Measurements from ENCODE around the gene ZNF845.
"Not testable (repeated sequence)": the region's sequence is repeated elsewhere in the genome, so short reads cannot be mapped to it uniquely, and the experiment has no call there.

The ZNF845 gene

GRCh38 chr19:53357821-53358581 is 24.5 kb downstream of the ZNF845 start:
- Histone ChIP-seq H3K4me1 (ENCODE audit: control extremely low read depth in 1 of 4, control insufficient read depth in 4 of 4, insufficient read depth in 4 of 4, low read length in 3 of 4) (no peaks in the 10 kb centered on the region), H3K27me3 (replicated peaks in 2 of 5; ENCODE audit: control insufficient read depth in 4 of 5, insufficient read depth in 5 of 5, low read length in 4 of 5) (no peaks in the 10 kb centered on the region), H3K36me3 (ENCODE audit: control insufficient read depth in 4 of 4, insufficient read depth in 4 of 4, low read length in 3 of 4) (peaks cover 0 to 6% (median under 1%) of the 10 kb centered on the region in 4 experiments), H3K4me3 (ENCODE audit: control insufficient read depth in 1 of 7, extremely low read depth in 1 of 7, insufficient read depth in 4 of 7, low read depth in 2 of 7, low read length in 6 of 7) (no peak overlapping the region), H3K9me3 (ENCODE audit: control extremely low read depth in 1 of 5, control insufficient read depth in 4 of 5, insufficient read depth in 2 of 5, low read depth in 1 of 5, low read length in 4 of 5) (peaks cover 8 to 49% (median 35%) of the 10 kb centered on the region in 5 experiments), H3K27ac (ENCODE audit: insufficient read depth in 1 of 2, low read depth in 1 of 2, low read length in 2 of 2, poor library complexity in 1 of 2, severe bottlenecking in 2 of 2) (no peak overlapping the region)
- ChIA-PET POLR2A (no interaction called here), CTCF (no interaction called here)
- 61% methylated on average over 33 of the region's 35 CpGs for WGBS (ENCODE audit: insufficient coverage)
- DNase-seq, result no peak

GRCh38 chr19:53360056-53360455 is 26.5 kb downstream of the ZNF845 start:
- H3K4me1 ChIP-seq (ENCODE audit: control extremely low read depth in 1 of 4, control insufficient read depth in 4 of 4, insufficient read depth in 4 of 4, low read length in 3 of 4); H3K27ac ChIP-seq (ENCODE audit: insufficient read depth in 1 of 2, low read depth in 1 of 2, low read length in 2 of 2, poor library complexity in 1 of 2, severe bottlenecking in 2 of 2); H3K4me3 ChIP-seq (ENCODE audit: control insufficient read depth in 1 of 7, extremely low read depth in 1 of 7, insufficient read depth in 4 of 7, low read depth in 2 of 7, low read length in 6 of 7); H3K36me3 ChIP-seq (ENCODE audit: control insufficient read depth in 4 of 4, insufficient read depth in 4 of 4, low read length in 3 of 4); POLR2A ChIA-PET; DNase-seq; H3K27me3 ChIP-seq (replicated peaks in 2 of 5; ENCODE audit: control insufficient read depth in 4 of 5, insufficient read depth in 5 of 5, low read length in 4 of 5): not testable (repeated sequence)
- WGBS (ENCODE audit: insufficient coverage), result 100% methylated on average over 3 of the region's 10 CpGs
- CTCF ChIA-PET, result interaction anchor here (0.6 kb wide), 1 partner anchor 829 kb away, joined by 3 read pairs; the partner anchor contains the start of gene MBOAT7
- H3K9me3 ChIP-seq (ENCODE audit: control extremely low read depth in 1 of 5, control insufficient read depth in 4 of 5, insufficient read depth in 2 of 5, low read depth in 1 of 5, low read length in 4 of 5), result peaks cover 2 to 30% (median 24%) of the 10 kb centered on the region in 5 experiments

GRCh38 chr19:53365134-53365898 is 31.8 kb downstream of the ZNF845 start, which contains the start of gene ZNF525:
ZNF525 (plus strand) TSS chr19:53365705; CDS start chr19:53372282, 6,577 bp downstream.
- H3K36me3 ChIP-seq (ENCODE audit: control insufficient read depth in 4 of 4, insufficient read depth in 4 of 4, low read length in 3 of 4), result peaks cover 0 to 2% (median 0%) of the 10 kb centered on the region in 4 experiments
- POLR2A ChIA-PET, result no interaction called here
- peaks cover 0 to 17% (median 8%) of the 10 kb centered on the region in 4 experiments for H3K4me1 ChIP-seq (ENCODE audit: control extremely low read depth in 1 of 4, control insufficient read depth in 4 of 4, insufficient read depth in 4 of 4, low read length in 3 of 4)
- no peaks in the 10 kb centered on the region for H3K27me3 ChIP-seq (replicated peaks in 2 of 5; ENCODE audit: control insufficient read depth in 4 of 5, insufficient read depth in 5 of 5, low read length in 4 of 5)
- peak; percentile 93 to 97 (median 96) for DNase-seq
- H3K9me3 ChIP-seq (ENCODE audit: control extremely low read depth in 1 of 5, control insufficient read depth in 4 of 5, insufficient read depth in 2 of 5, low read depth in 1 of 5, low read length in 4 of 5), result peaks cover 0 to 5% (median 0%) of the 10 kb centered on the region in 5 experiments
- CTCF ChIA-PET, result no interaction called here
- peak within 1 kb of the TSS; percentile 77 to 98 (median 89) for H3K4me3 ChIP-seq (ENCODE audit: control insufficient read depth in 1 of 7, extremely low read depth in 1 of 7, insufficient read depth in 4 of 7, low read depth in 2 of 7, low read length in 6 of 7)
- peak within 1 kb of the TSS; percentile 33 to 68 for H3K27ac ChIP-seq (ENCODE audit: insufficient read depth in 1 of 2, low read depth in 1 of 2, low read length in 2 of 2, poor library complexity in 1 of 2, severe bottlenecking in 2 of 2)
- WGBS (ENCODE audit: insufficient coverage), result under 1% methylated on average over 38 of the region's 45 CpGs

- H3K36me3 ChIP-seq (ENCODE audit: control insufficient read depth in 4 of 4, insufficient read depth in 4 of 4, low read length in 3 of 4), result peaks cover 0 to 2% (median 1%) of the 10 kb centered on the region in 4 experiments
- H3K27ac ChIP-seq (ENCODE audit: insufficient read depth in 1 of 2, low read depth in 1 of 2, low read length in 2 of 2, poor library complexity in 1 of 2, severe bottlenecking in 2 of 2), result peak overlapping the region; percentile 33 to 68
- no peak for DNase-seq
- ChIA-PET CTCF (no interaction called here), POLR2A (no interaction called here)
- H3K4me1 ChIP-seq (ENCODE audit: control extremely low read depth in 1 of 4, control insufficient read depth in 4 of 4, insufficient read depth in 4 of 4, low read length in 3 of 4), result peaks cover 0 to 17% (median 8%) of the 10 kb centered on the region in 4 experiments
- WGBS (ENCODE audit: insufficient coverage), result 0% methylated on average over 16 of the region's 32 CpGs
- peaks cover 0 to 9% (median 0%) of the 10 kb centered on the region in 5 experiments for H3K9me3 ChIP-seq (ENCODE audit: control extremely low read depth in 1 of 5, control insufficient read depth in 4 of 5, insufficient read depth in 2 of 5, low read depth in 1 of 5, low read length in 4 of 5)
- peak overlapping the region; percentile 77 to 98 (median 89) for H3K4me3 ChIP-seq (ENCODE audit: control insufficient read depth in 1 of 7, extremely low read depth in 1 of 7, insufficient read depth in 4 of 7, low read depth in 2 of 7, low read length in 6 of 7)
- H3K27me3 ChIP-seq (replicated peaks in 2 of 5; ENCODE audit: control insufficient read depth in 4 of 5, insufficient read depth in 5 of 5, low read length in 4 of 5), result no peaks in the 10 kb centered on the region
Observed at GRCh38 chr19:53365899-53366493, 32.4 kb downstream of the ZNF845 start.

GRCh38 chr19:53372196-53372595 is 38.6 kb downstream of the ZNF845 start:
- H3K36me3 ChIP-seq (ENCODE audit: control insufficient read depth in 4 of 4, insufficient read depth in 4 of 4, low read length in 3 of 4), result peaks cover 5 to 43% (median 34%) of the 10 kb centered on the region in 4 experiments
- no peaks in the 10 kb centered on the region for H3K4me1 ChIP-seq (ENCODE audit: control extremely low read depth in 1 of 4, control insufficient read depth in 4 of 4, insufficient read depth in 4 of 4, low read length in 3 of 4)
- no peak for DNase-seq
- POLR2A ChIA-PET, result no interaction called here
- CTCF ChIA-PET, result no interaction called here
- no peak overlapping the region for H3K4me3 ChIP-seq (ENCODE audit: control insufficient read depth in 1 of 7, extremely low read depth in 1 of 7, insufficient read depth in 4 of 7, low read depth in 2 of 7, low read length in 6 of 7)
- H3K27me3 ChIP-seq (replicated peaks in 2 of 5; ENCODE audit: control insufficient read depth in 4 of 5, insufficient read depth in 5 of 5, low read length in 4 of 5), result no peaks in the 10 kb centered on the region
- H3K27ac ChIP-seq (ENCODE audit: insufficient read depth in 1 of 2, low read depth in 1 of 2, low read length in 2 of 2, poor library complexity in 1 of 2, severe bottlenecking in 2 of 2), result no peak overlapping the region
- 97% methylated on average over 4 of the region's 4 CpGs for WGBS (ENCODE audit: insufficient coverage)
- H3K9me3 ChIP-seq (ENCODE audit: control extremely low read depth in 1 of 5, control insufficient read depth in 4 of 5, insufficient read depth in 2 of 5, low read depth in 1 of 5, low read length in 4 of 5), result peaks cover 0 to 26% (median 9%) of the 10 kb centered on the region in 5 experiments

- peaks cover 1 to 38% (median 16%) of the 10 kb centered on the region in 5 experiments for H3K9me3 ChIP-seq (ENCODE audit: control extremely low read depth in 1 of 5, control insufficient read depth in 4 of 5, insufficient read depth in 2 of 5, low read depth in 1 of 5, low read length in 4 of 5)
- H3K36me3 ChIP-seq (ENCODE audit: control insufficient read depth in 4 of 4, insufficient read depth in 4 of 4, low read length in 3 of 4), result peaks cover 5 to 62% (median 50%) of the 10 kb centered on the region in 4 experiments
- 92% methylated on average over 2 of the region's 3 CpGs for WGBS (ENCODE audit: insufficient coverage)
- no peak for DNase-seq
- H3K4me1 ChIP-seq (ENCODE audit: control extremely low read depth in 1 of 4, control insufficient read depth in 4 of 4, insufficient read depth in 4 of 4, low read length in 3 of 4), result no peaks in the 10 kb centered on the region
- ChIA-PET CTCF (no interaction called here), POLR2A (no interaction called here)
- H3K4me3 ChIP-seq (ENCODE audit: control insufficient read depth in 1 of 7, extremely low read depth in 1 of 7, insufficient read depth in 4 of 7, low read depth in 2 of 7, low read length in 6 of 7), result no peak overlapping the region
- no peaks in the 10 kb centered on the region for H3K27me3 ChIP-seq (replicated peaks in 2 of 5; ENCODE audit: control insufficient read depth in 4 of 5, insufficient read depth in 5 of 5, low read length in 4 of 5)
- no peak overlapping the region for H3K27ac ChIP-seq (ENCODE audit: insufficient read depth in 1 of 2, low read depth in 1 of 2, low read length in 2 of 2, poor library complexity in 1 of 2, severe bottlenecking in 2 of 2)
Observed at GRCh38 chr19:53374288-53374687, 40.7 kb downstream of the ZNF845 start.
